OCI-LY3 (cell line): ENCODE data around the gene DIPK1C.

Source experiments
- EZH2phosphoT487 ChIP-seq: fragments of 200-600 bp; shearing (Covaris generic); IDR thresholded peaks from 2 replicates; pipeline ENCODE4 v1.6.1; 2018; ENCODE audit warnings: antibody characterized with exemption, mixed run types, low read depth
- TF ChIP-seq, protein P1 (sequence below): fragments of 200-600, 300-600 bp; sonication (generic); IDR thresholded peaks from 2 replicates; pipeline ENCODE4 v1.5.1; 2014; ENCODE audit warnings: antibody characterized with exemption, low read length, low read depth

- TF ChIP-seq, protein P1, sequence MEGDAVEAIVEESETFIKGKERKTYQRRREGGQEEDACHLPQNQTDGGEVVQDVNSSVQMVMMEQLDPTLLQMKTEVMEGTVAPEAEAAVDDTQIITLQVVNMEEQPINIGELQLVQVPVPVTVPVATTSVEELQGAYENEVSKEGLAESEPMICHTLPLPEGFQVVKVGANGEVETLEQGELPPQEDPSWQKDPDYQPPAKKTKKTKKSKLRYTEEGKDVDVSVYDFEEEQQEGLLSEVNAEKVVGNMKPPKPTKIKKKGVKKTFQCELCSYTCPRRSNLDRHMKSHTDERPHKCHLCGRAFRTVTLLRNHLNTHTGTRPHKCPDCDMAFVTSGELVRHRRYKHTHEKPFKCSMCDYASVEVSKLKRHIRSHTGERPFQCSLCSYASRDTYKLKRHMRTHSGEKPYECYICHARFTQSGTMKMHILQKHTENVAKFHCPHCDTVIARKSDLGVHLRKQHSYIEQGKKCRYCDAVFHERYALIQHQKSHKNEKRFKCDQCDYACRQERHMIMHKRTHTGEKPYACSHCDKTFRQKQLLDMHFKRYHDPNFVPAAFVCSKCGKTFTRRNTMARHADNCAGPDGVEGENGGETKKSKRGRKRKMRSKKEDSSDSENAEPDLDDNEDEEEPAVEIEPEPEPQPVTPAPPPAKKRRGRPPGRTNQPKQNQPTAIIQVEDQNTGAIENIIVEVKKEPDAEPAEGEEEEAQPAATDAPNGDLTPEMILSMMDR, result no peak
- no peak for TF ChIP-seq EZH2phosphoT487
Measured at GRCh38 chr18:74501386-74501785, 44.3 kb upstream of the DIPK1C start.
